Stimulated activated CD8-positive, alpha-beta memory T cell treated with anti-CD3 and anti-CD28 coated beads, Interleukin-12 subunit alpha, Interleukin-12 subunit beta, amount 100 ng/mL, for 24 hours (primary cell): Measurements from ENCODE around the gene PCNX2.
A peak's percentile ranks its signal among the peaks of the same experiment; 100 is the strongest.

Experiments used
- DNase-seq: peaks from one replicate; pipeline ENCODE4 v3.0.0-alpha.2; 2020; ENCODE audit errors: extremely low read depth

Gene PCNX2

GRCh38 chr1:233295237-233295974 lies at the start of gene PCNX2:
PCNX2 (minus strand) TSS chr1:233295725; CDS start chr1:233295478, 247 bp downstream.
- DNase-seq, result peak; percentile 33

DNA sequence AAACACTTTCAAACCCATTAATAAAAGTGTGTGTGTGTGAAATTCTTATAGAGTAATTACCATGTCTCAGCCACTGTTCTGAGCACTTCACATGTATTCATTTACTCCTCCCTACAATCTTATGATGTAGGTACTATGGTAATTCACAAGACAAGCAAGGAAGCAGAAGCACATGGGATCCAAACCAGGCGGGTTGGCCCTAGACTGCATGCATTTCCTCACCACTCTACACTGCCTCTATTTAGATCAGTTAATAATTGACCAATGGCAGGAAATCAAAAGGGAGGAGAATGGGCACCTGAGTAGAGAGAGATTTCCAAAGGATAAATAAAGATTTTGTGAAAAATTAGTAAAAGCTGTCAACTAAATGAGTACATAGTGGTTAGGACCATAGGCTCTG lies 47.7 kb upstream of the PCNX2 start:
- no peak for DNase-seq

DNA sequence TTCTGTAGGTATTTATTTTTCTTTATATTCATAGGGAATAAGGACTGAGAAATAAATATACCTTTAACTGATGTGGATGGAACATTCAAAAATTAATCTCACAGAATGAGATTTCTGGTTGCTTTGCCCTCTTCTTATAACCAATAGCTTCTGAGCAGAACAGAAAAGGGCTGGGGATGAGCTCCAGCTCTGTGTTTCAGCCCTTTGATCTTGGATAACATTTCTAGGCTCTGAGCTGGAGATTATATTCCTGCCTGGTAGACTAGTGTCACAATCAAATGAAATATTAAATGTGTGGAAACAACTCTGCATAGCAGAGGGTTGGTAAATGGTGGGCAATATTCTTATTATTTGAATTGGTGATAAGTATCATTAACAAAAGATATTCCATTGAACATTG lies 46.6 kb upstream of the PCNX2 start:
- no peak for DNase-seq

DNA sequence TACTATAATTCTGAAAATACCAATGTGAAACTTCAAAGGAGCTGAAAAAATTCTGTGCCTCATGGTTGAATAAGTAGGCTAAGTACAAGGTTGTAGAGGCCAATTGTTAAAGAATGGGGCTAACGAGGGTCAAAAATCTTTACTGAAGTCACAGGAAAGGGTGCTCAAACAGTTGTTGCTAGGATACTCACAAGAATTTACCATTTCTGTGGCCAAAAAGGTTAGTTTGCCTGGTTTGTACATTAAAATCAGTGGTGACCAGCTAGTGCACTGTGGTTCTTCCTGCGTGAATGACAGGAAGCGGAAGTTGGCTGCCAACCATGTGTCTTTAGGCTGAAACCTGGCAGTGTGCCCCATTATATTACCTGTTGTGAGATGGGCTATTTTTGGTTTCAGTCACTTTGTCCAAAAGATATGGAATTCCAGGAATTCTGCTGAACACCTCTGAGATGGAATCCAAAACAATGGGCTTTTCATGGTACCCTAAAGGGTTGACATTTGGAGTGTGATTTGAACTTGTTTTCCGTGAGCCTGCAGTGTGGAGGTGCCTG lies 45.5 kb upstream of the PCNX2 start:
- DNase-seq, result no peak

DNA sequence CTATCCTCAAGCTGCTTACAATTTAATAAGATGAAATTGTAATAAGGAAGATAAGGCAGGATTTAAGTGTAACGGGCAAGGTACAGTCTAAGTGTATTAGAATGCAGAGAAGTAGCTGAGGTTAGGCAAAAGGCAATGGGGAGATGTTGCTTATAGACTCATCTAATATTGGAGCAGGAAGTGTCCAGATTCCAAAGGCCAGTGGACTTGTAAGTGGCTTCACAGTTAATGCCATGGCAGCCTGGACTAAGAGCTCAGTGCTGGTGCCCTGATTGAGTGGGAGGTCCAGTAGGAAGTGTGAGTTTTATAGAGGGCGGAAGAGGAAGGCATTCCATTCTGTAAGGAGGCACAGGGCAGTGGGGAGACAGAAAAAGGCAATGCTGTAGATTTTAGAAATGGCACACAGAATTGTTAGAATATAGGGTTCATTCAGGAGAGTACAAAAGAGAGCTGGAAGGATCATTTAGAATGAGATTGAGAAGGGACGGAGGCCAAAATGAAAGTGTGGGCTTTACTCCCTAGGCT lies 44.6 kb upstream of the PCNX2 start:
- DNase-seq, result no peak

DNA sequence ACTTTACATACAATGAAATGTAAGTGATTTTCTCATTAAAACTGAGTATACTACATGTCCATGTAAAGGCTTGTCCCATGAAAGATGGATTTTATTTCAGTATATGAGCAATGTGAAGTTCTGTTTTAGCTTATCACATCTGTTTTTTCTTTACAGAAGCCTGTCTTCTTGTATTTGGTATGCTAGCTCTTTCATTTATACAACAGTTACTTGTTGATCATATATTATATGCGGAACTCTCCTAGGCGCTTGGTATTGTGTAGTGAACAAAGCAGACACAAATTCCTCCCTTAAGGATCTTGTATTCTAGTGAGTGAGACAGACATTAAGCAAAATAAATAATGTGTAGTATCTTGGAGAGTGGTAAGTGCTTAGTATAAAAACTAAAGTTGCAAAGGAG lies 42.6 kb upstream of the PCNX2 start:
- DNase-seq, result no peak

GRCh38 chr1:233337505-233337904 lies 42.0 kb upstream of the PCNX2 start:
- no peak for DNase-seq

- no peak for DNase-seq
These were observed 41.3 kb upstream of the PCNX2 start for GRCh38 chr1:233336554-233337456.

- DNase-seq, result no peak
These were observed 38.6 kb upstream of the PCNX2 start for GRCh38 chr1:233334092-233334491.

DNA sequence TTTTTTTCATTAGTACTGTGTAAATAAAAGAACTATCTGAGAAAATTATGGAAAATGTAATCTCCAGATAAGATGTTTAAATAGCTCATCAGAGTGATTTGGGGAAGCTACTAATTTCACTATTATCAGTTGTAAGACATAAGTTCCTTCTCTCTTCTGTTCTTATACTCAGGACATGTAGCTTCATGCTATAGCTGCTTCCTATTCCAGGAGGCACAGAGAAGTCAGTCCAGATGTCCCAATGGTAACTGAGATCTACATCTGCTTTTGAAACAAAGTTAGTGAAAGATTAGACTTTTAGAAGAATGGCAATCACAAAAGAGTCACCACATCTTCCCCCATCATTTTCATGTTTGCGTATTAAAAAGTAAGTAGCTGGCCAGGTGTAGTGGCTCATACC lies 37.6 kb upstream of the PCNX2 start:
- DNase-seq, result no peak

- DNase-seq, result no peak
These were observed 36.4 kb upstream of the PCNX2 start for GRCh38 chr1:233331676-233332519.

GRCh38 chr1:233328142-233328921 lies 32.8 kb upstream of the PCNX2 start:
- no peak for DNase-seq

DNA sequence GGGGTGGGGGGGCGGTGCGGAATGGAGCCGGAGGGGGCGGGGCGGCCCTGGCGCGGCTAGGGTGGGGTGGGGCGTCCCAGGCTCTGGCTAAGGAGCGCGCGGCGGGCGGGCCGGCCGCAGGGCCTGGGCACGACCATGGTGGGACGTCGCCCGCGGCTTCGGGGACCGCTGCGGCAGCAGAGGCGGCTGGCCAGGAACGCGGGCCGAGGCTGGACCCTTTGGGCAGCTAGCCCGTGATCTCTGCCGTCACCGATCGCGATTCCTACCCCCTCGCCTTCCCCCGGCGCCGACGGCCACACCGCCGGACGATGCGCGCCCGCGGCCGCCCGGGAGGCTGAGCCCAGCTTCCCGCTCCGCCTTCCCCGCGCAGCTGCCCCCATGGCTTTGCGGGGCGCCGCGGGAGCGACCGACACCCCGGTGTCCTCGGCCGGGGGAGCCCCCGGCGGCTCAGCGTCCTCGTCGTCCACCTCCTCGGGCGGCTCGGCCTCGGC lies 32.2 kb upstream of the PCNX2 start, which contains the start of gene MAP3K21:
Gene MAP3K21 (plus strand): TSS at position 74 of the 491 bp plus-strand sequence. CDS start 305 bp downstream, at position 379.
- DNase-seq, result no peak

- DNase-seq, result peak; percentile 66
These were observed 31.5 kb upstream of the PCNX2 start for GRCh38 chr1:233326811-233327650.

DNA sequence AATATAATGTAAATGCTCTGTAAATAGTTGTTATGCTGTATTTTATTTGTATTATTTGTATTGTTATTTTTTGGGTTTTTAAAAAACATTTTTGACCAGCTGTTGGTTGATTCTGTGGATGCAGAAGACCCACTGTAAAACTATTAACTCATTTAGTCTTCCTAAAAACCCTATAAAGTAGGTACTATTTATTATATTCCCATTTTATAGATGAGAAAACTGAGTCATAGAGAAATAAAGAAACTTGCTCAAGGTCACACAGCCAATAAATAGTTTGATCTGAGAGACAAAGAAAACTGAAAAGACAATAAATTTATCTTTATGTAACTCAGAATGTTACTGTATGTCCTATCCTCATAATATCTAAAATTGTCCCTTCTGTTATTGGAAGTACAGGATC lies 30.8 kb upstream of the PCNX2 start:
- DNase-seq, result no peak

GRCh38 chr1:233323718-233324117 lies 28.2 kb upstream of the PCNX2 start:
- no peak for DNase-seq

- DNase-seq, result no peak
These were observed 24.5 kb upstream of the PCNX2 start for GRCh38 chr1:233320023-233320422.

- no peak for DNase-seq
These were observed 23.7 kb upstream of the PCNX2 start for GRCh38 chr1:233319272-233319671.

DNA sequence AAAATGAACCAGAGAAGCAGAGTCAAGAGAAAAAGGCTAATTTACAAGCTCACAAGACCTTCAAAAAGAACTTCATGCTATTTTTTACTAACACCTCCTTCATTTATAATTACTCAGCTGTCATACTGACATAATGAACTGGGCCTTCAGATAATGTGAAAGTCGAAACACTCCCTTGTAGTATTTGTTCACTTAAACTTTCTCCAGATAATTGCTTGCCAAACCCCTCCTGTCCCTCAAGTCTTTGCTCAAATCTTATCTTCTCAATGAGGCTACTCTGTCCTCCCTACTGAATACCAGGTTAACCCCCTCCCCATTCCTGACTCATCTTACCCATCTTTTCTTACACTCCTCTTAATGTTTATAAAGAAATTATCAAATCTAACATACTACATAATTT lies 20.9 kb upstream of the PCNX2 start:
- no peak for DNase-seq
